Astrocyte of the cerebellum (primary cell): ENCODE data around the gene SUFU.

Source experiments
- DNase-seq: peaks from one replicate; pipeline ENCODE4 v3.0.0-alpha.2; 2011; ENCODE audit warnings: low read depth
- H3K4me3 ChIP-seq: 2 replicates; pipeline ENCODE4 v1.5.1; 2011; ENCODE audit warnings: mild to moderate bottlenecking, low read depth, low read length, moderate library complexity
- CTCF ChIP-seq: IDR thresholded peaks from 2 replicates; pipeline ENCODE4 v1.5.1; 2012; ENCODE audit warnings: low read length, low read depth, moderate library complexity, mild to moderate bottlenecking; ENCODE audit errors: missing control alignments
- in situ Hi-C: cut with HindIII; loops from 2 replicates; pipeline ENCODE4 v1.10.0; 2017; ENCODE audit warnings: low sequenced_read_pairs

SUFU gene

GRCh38 chr10:102616066-102616770 lies 112.4 kb downstream of the SUFU start:
- TF ChIP-seq CTCF = no peak
- no peak overlapping the region for H3K4me3 ChIP-seq
- no peak for DNase-seq
- in situ Hi-C loops = no loop called here

GRCh38 chr10:102617041-102617440 lies 113.3 kb downstream of the SUFU start:
- no peak overlapping the region for H3K4me3 ChIP-seq
- no peak for DNase-seq
- no peak for TF ChIP-seq CTCF
- in situ Hi-C loops = no loop called here

GRCh38 chr10:102617816-102618215 lies 114.0 kb downstream of the SUFU start:
- no peak for DNase-seq
- in situ Hi-C loops = no loop called here
- no peak for TF ChIP-seq CTCF
- H3K4me3 ChIP-seq = no peak overlapping the region

- in situ Hi-C loops = no loop called here
- no peak overlapping the region for H3K4me3 ChIP-seq
- no peak for TF ChIP-seq CTCF
Observed at GRCh38 chr10:102619281-102619981, 115.7 kb downstream of the SUFU start.

GRCh38 chr10:102620138-102620590 lies 116.4 kb downstream of the SUFU start:
- H3K4me3 ChIP-seq = no peak overlapping the region
- no peak for TF ChIP-seq CTCF
- in situ Hi-C loops = no loop called here
- DNase-seq = no peak

More at GRCh38 chr10:102619281-102619981, 115.7 kb downstream of the SUFU start:
- no peak for DNase-seq

- in situ Hi-C loops = no loop called here
- no peak overlapping the region for H3K4me3 ChIP-seq
- TF ChIP-seq CTCF = no peak
- no peak for DNase-seq
Observed at GRCh38 chr10:102620591-102621442, 117.0 kb downstream of the SUFU start.
